Endothelial cell of umbilical vein (primary cell): ENCODE measurements around the gene ATRNL1. TPM values are rescaled to one million over a fixed set of nuclear protein-coding genes. Genes with fewer than 3 reads are reported as not detected.

ENCODE experiments used
- BruUV-seq: library from RNA; stranded (reverse); fragments of 400-500 nt; replicated peaks from 2 replicates; lab custom pipeline; 2021; lab: Mats Ljungman, UMichigan
- CTCF ChIA-PET: fragments of 300-600, 350-600 bp; sonication (Branson Sonifier 250); formaldehyde crosslinking; loops from one replicate; lab custom pipeline; 2021; ENCODE audit warnings: antibody characterized with exemption, inconsistent platforms; lab: Charles Lee
- POLR2A ChIA-PET: fragments of 300-600, 350-600 bp; sonication (Branson Sonifier 250); formaldehyde crosslinking; loops from one replicate; lab custom pipeline; 2021; ENCODE audit warnings: antibody characterized with exemption, inconsistent platforms; lab: Charles Lee
- DNase-seq: peaks from one replicate; pipeline ENCODE4 v3.0.0-alpha.2; 2011; ENCODE audit warnings: low read depth, low spot score
- FAIRE-seq: peaks from 2 replicates; lab custom pipeline; 2011; peaks lifted over from hg19 to GRCh38; lab: Jason Lieb, UNC
- H2AFZ ChIP-seq: 2 replicates; pipeline ENCODE4 v1.6.0; 2012; ENCODE audit warnings: low read depth, low read length, control low read depth, inconsistent platforms
- H3K27ac ChIP-seq: 2 replicates; pipeline ENCODE4 v1.5.1; 2011; ENCODE audit warnings: low read depth, mild to moderate bottlenecking, control low read depth, low read length, moderate library complexity; ENCODE audit not compliant: insufficient read depth
- H3K27me3 ChIP-seq, 2 experiments: 2 replicates each; pipeline versions ENCODE4 v1.6.0 to v1.6.1; 2011; ENCODE audit warnings: low read length in 2 of 2, mixed read lengths in 1 of 2; ENCODE audit not compliant: control insufficient read depth in 2 of 2, insufficient read depth in 2 of 2
- H3K36me3 ChIP-seq, 2 experiments: 2 replicates in 1 of 2; 3 replicates in 1 of 2; pipeline ENCODE4 v1.5.1; 2011; ENCODE audit warnings: low read length in 2 of 2, mild to moderate bottlenecking in 1 of 2, moderate library complexity in 1 of 2; ENCODE audit not compliant: control insufficient read depth in 2 of 2, insufficient read depth in 2 of 2; ENCODE audit errors: extremely low read depth in 1 of 2
- H3K4me1 ChIP-seq: 3 replicates; pipeline ENCODE4 v1.5.1; 2011; ENCODE audit warnings: mild to moderate bottlenecking, low read length; ENCODE audit not compliant: control insufficient read depth, insufficient read depth; ENCODE audit errors: extremely low read depth
- H3K4me2 ChIP-seq: 2 replicates; pipeline ENCODE4 v1.6.1; 2011; ENCODE audit warnings: low read length, control low read depth, mixed read lengths; ENCODE audit not compliant: insufficient read depth
- H3K4me3 ChIP-seq, 3 experiments: fragments of 200-600 bp in 1 of 3; sonication (generic), shearing (Covaris generic) in 1 of 3; replicated peaks in 1 of 3; 2 replicates each; pipeline ENCODE4 v1.5.1; 2011 to 2016; ENCODE audit warnings: control low read depth in 3 of 3, low read length in 3 of 3, mild to moderate bottlenecking in 2 of 3, inconsistent platforms in 1 of 3, low read depth in 1 of 3, moderate library complexity in 1 of 3; ENCODE audit not compliant: insufficient read depth in 1 of 3
- H3K79me2 ChIP-seq: 2 replicates; pipeline ENCODE4 v1.6.0; 2012; ENCODE audit warnings: low read length, inconsistent platforms; ENCODE audit not compliant: control insufficient read depth, insufficient read depth
- H3K9ac ChIP-seq: replicated peaks from 2 replicates; pipeline ENCODE3; 2011; ENCODE audit warnings: low read length, control low read depth; ENCODE audit not compliant: insufficient read depth; ENCODE audit errors: extremely low read depth
- H3K9me1 ChIP-seq: replicated peaks from 3 replicates; pipeline ENCODE4 v1.6.0; 2011; ENCODE audit warnings: mild to moderate bottlenecking, low read length; ENCODE audit not compliant: control insufficient read depth, insufficient read depth; ENCODE audit errors: extremely low read depth
- H3K9me3 ChIP-seq: replicated peaks from 2 replicates; pipeline ENCODE4 v1.5.1; 2012; ENCODE audit warnings: low read length, inconsistent platforms; ENCODE audit not compliant: control insufficient read depth, insufficient read depth
- H4K20me1 ChIP-seq: replicated peaks from 2 replicates; pipeline ENCODE3; 2011; ENCODE audit warnings: mild to moderate bottlenecking, low read length; ENCODE audit not compliant: control insufficient read depth, insufficient read depth; ENCODE audit errors: extremely low read depth
- GATA2 ChIP-seq: IDR thresholded peaks from 2 replicates; pipeline ENCODE4 v1.7.0; 2011; ENCODE audit warnings: low read depth, mild to moderate bottlenecking, moderate library complexity, mixed read lengths, low read length; ENCODE audit not compliant: insufficient read length, insufficient read depth
- JUN ChIP-seq: IDR thresholded peaks from 2 replicates; pipeline ENCODE4 v1.6.1; 2011; ENCODE audit warnings: borderline replicate concordance, low read depth; ENCODE audit not compliant: insufficient read length, insufficient read depth
- POLR2A ChIP-seq: IDR thresholded peaks from 2 replicates; pipeline ENCODE4 v1.6.1; 2012; ENCODE audit warnings: low read depth, mild to moderate bottlenecking, control low read depth, low read length
- POLR2AphosphoS5 ChIP-seq: IDR thresholded peaks from 2 replicates; pipeline ENCODE4 v1.6.1; 2012; ENCODE audit warnings: low read depth, mild to moderate bottlenecking, control low read depth, low read length, moderate library complexity; ENCODE audit not compliant: insufficient read depth
- dilution Hi-C: fragments of 300-500 bp; cut with MboI; formaldehyde crosslinking; loops from one replicate; pipeline ENCODE4 v1.15.0; 2019; ENCODE audit warnings: low sequenced_read_pairs; ENCODE audit not compliant: extremely low pct_ligation_motif_present
- intact Hi-C: fragments of 100-400 bp; cut with micrococcal nuclease; formaldehyde crosslinking; loops from one replicate; pipeline ENCODE4 v1.10.0; 2022
- polyA plus RNA-seq, 4 experiments: library from polyadenylated mRNA; depleted of rRNA in 3 of 4; stranded (reverse) in 3 of 4; unstranded in 1 of 4; fragments of >200 nt; gene quantifications; 2 replicates each; pipeline versions ENCODE4 v1.2.1 to v1.2.3, GENCODE V29; 2011 to 2012; ENCODE audit warnings: missing spikeins in 1 of 4
- total RNA-seq: library from RNA; stranded (reverse); gene quantifications from 2 replicates; pipeline ENCODE4 v1.2.3, GENCODE V29; 2021
- TF ChIP-seq, protein P1 (sequence below), 2 donors: IDR thresholded peaks; 1 replicate in 1 of 2; 2 replicates in 1 of 2; pipeline ENCODE4 v1.5.1; 2011; ENCODE audit warnings: low read length in 2 of 2, mild to moderate bottlenecking in 2 of 2, moderate library complexity in 2 of 2, control low read depth in 1 of 2, inconsistent platforms in 1 of 2, low read depth in 1 of 2; ENCODE audit not compliant: insufficient read depth in 1 of 2; ENCODE audit errors: extremely low read depth in 1 of 2
- TF ChIP-seq, protein P2 (sequence below): IDR thresholded peaks from 2 replicates; pipeline ENCODE4 v1.6.1; 2011; ENCODE audit not compliant: insufficient read depth, insufficient read length

ATRNL1 gene
- total and polyA plus RNA-seq, 2 donors (not counting 3 experiments of a cell fraction or from before 2014, with no cell fraction given): not detected

DNA sequence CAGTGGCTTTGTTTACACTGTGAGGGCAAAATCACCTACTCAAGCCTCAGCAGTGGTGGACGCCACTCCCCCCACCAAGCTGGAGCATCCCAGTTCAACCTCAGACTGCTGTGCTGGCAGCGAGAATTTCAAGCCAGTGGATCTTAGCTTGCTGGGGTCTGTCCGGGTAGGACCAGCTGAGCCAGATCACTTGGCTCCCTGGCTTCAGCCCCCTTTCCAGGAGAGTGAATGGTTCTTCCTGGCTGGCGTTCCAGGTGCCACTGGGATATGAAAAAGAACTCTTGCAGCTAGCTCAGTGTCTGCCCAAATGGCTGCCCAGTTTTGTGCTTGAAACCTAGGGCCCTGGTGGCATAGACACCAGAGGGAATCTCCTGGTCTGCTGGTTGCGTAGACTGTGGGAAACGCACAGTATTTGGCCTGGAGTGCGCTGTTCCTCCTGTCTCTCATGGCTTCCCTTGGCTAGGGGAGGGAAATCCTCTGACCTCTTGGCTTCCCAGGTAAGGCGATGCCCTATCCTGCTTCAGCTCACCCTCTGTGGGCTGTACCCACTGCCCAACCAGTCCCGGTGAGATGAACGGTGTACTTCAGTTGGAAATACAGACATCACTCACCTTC, 398.5 kb downstream of the ATRNL1 start:
- DNase-seq (no peak), FAIRE-seq (no peak)
- H3K9me1 ChIP-seq: no peaks in the 10 kb centered on the region
- no peaks in the 10 kb centered on the region for H3K36me3 ChIP-seq
- no peak overlapping the region for H3K4me3 ChIP-seq
- no peaks in the 10 kb centered on the region for H4K20me1 ChIP-seq
- H3K79me2 ChIP-seq: no peaks in the 10 kb centered on the region
- CTCF ChIA-PET: interaction anchor here (0.9 kb wide), 1 partner anchor 16 kb away, joined by 3 read pairs; no protein-coding TSS in a partner anchor
- no peaks in the 10 kb centered on the region for H3K4me1 ChIP-seq
- dilution Hi-C loops: no loop called here
- H3K27ac ChIP-seq: no peak overlapping the region
- H3K9me3 ChIP-seq: no peaks in the 10 kb centered on the region
- POLR2A ChIA-PET: no interaction called here
- intact Hi-C loops: no loop called here
- no peak for TF ChIP-seq GATA2
- TF ChIP-seq POLR2A: no peak
- TF ChIP-seq JUN: no peak
- TF ChIP-seq POLR2AphosphoS5: no peak
- TF ChIP-seq, protein P1, sequence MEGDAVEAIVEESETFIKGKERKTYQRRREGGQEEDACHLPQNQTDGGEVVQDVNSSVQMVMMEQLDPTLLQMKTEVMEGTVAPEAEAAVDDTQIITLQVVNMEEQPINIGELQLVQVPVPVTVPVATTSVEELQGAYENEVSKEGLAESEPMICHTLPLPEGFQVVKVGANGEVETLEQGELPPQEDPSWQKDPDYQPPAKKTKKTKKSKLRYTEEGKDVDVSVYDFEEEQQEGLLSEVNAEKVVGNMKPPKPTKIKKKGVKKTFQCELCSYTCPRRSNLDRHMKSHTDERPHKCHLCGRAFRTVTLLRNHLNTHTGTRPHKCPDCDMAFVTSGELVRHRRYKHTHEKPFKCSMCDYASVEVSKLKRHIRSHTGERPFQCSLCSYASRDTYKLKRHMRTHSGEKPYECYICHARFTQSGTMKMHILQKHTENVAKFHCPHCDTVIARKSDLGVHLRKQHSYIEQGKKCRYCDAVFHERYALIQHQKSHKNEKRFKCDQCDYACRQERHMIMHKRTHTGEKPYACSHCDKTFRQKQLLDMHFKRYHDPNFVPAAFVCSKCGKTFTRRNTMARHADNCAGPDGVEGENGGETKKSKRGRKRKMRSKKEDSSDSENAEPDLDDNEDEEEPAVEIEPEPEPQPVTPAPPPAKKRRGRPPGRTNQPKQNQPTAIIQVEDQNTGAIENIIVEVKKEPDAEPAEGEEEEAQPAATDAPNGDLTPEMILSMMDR (IDR thresholded peaks at IDR 0.05; ENCODE audit: extremely low read depth in 1 of 2, insufficient read depth in 1 of 2, low read depth in 1 of 2, low read length in 2 of 2): no peak
- TF ChIP-seq, protein P2, sequence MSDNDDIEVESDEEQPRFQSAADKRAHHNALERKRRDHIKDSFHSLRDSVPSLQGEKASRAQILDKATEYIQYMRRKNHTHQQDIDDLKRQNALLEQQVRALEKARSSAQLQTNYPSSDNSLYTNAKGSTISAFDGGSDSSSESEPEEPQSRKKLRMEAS: no peak
- no peak overlapping the region for H2AFZ ChIP-seq
- no TSS peak for BruUV-seq
- H3K4me2 ChIP-seq: no peak overlapping the region
- no peak overlapping the region for H3K9ac ChIP-seq
- H3K27me3 ChIP-seq: no peaks in the 10 kb centered on the region
